K562 (cell line): ENCODE data around the gene TECPR2. TPM values are rescaled to one million over a fixed set of nuclear protein-coding genes. Genes with fewer than 3 reads are reported as not detected.

Source experiments
- CBX5 ChIP-seq: IDR thresholded peaks from 2 replicates; pipeline ENCODE4 v1.6.1; 2014; ENCODE audit warnings: low read depth, borderline replicate concordance
- EGR1 ChIP-seq: fragments of 450-650 bp; conservative IDR thresholded peaks from 2 replicates; pipeline ENCODE4 v1.6.1; 2017; ENCODE audit warnings: mild to moderate bottlenecking
- GATA2 ChIP-seq: sonication (generic); formaldehyde crosslinking; IDR thresholded peaks from 2 replicates; pipeline ENCODE4 v1.4.0; 2020; ENCODE audit warnings: mild to moderate bottlenecking, missing genetic modification reagents
- HCFC1 ChIP-seq: IDR thresholded peaks from 2 replicates; pipeline ENCODE4 v1.6.1; 2012; ENCODE audit warnings: low read depth, low read length, improper control_type of control experiment
- HMG20B ChIP-seq: fragments of 250-450 bp; sonication (Bioruptor Pico); IDR thresholded peaks from 2 replicates; pipeline ENCODE4 v1.5.0; 2021; ENCODE audit warnings: mild to moderate bottlenecking
- KDM5B ChIP-seq: fragments of 200-600 bp; sonication (generic); IDR thresholded peaks from 2 replicates; pipeline ENCODE4 v1.6.1; 2012; ENCODE audit warnings: low read depth, mild to moderate bottlenecking, moderate library complexity, low read length, control low read depth, inconsistent platforms; ENCODE audit not compliant: insufficient replicate concordance
- KLF13 ChIP-seq: fragments of 450-650 bp; IDR thresholded peaks from 2 replicates; pipeline ENCODE4 v1.6.1; 2016; ENCODE audit warnings: missing genetic modification characterization, low read depth, mild to moderate bottlenecking, missing compliant biosample characterization, moderate library complexity, borderline replicate concordance
- MCM3 ChIP-seq: fragments of 450-650 bp; IDR thresholded peaks from 2 replicates; pipeline ENCODE4 v1.6.1; 2016
- NFE2 ChIP-seq: IDR thresholded peaks from 2 replicates; pipeline ENCODE4 v1.6.1; 2014; ENCODE audit warnings: antibody characterized with exemption, low read depth
- NR3C1 ChIP-seq: sonication (generic); formaldehyde crosslinking; IDR thresholded peaks from 2 replicates; pipeline ENCODE4 v1.8.1; 2022; ENCODE audit warnings: missing genetic modification reagents
- POLR2A ChIP-seq: fragments of 450-650 bp; conservative IDR thresholded peaks from 2 replicates; pipeline ENCODE4 v1.6.1; 2016
- RBFOX2 ChIP-seq: fragments of 200-400 bp; formaldehyde crosslinking; IDR thresholded peaks from 2 replicates; pipeline ENCODE4 v1.6.1; 2017; ENCODE audit warnings: low read depth, mild to moderate bottlenecking, low read length, moderate library complexity
- RBM17 ChIP-seq: fragments of 200-400 bp; formaldehyde crosslinking; IDR thresholded peaks from 2 replicates; pipeline ENCODE4 v1.6.1; 2017; ENCODE audit warnings: low read depth, mild to moderate bottlenecking, low read length, borderline replicate concordance
- STAG1 ChIP-seq: sonication (generic); formaldehyde crosslinking; IDR thresholded peaks from 2 replicates; pipeline ENCODE4 v1.5.0; 2020; ENCODE audit warnings: missing genetic modification reagents, borderline replicate concordance
- TAF9B ChIP-seq: fragments of 450-650 bp; IDR thresholded peaks from 2 replicates; pipeline ENCODE4 v1.6.1; 2018; ENCODE audit warnings: mild to moderate bottlenecking; ENCODE audit not compliant: partially characterized antibody
- U2AF1 ChIP-seq: fragments of 200-400 bp; formaldehyde crosslinking; optimal IDR thresholded peaks from 2 replicates; pipeline ENCODE3; 2017; ENCODE audit warnings: mild to moderate bottlenecking, low read depth, low read length, moderate library complexity
- UBTF ChIP-seq, 2 experiments: IDR thresholded peaks; 2 replicates each; pipeline ENCODE4 v1.6.1; 2012; ENCODE audit warnings: improper control_type of control experiment in 2 of 2, low read depth in 2 of 2, low read length in 2 of 2, borderline replicate concordance in 1 of 2
- ZNF134 ChIP-seq: fragments of 250-450 bp; sonication (Bioruptor Pico); conservative IDR thresholded peaks from 2 replicates; pipeline ENCODE4 v1.4.0; 2020
- ZNF41 ChIP-seq: fragments of 250-450 bp; sonication (Bioruptor Pico); conservative IDR thresholded peaks from 2 replicates; pipeline ENCODE4 v1.4.0; 2020; ENCODE audit warnings: mild to moderate bottlenecking
- ZNF79 ChIP-seq: fragments of 250-450 bp; sonication (Bioruptor Pico); IDR thresholded peaks from 2 replicates; pipeline ENCODE4 v1.4.0; 2020; ENCODE audit warnings: low read depth, mild to moderate bottlenecking, moderate library complexity
- polyA plus RNA-seq, 8 experiments: library from polyadenylated mRNA; depleted of rRNA in 4 of 8; stranded (reverse) in 5 of 8; unstranded in 3 of 8; fragments of >200 nt; fragmentation: Nextera tagmentation in 2 of 8; fragmentation: Illumina TruSeq in 1 of 8; extraction: Ambion mirVana in 2 of 8; extraction: Trizol in 1 of 8; gene quantifications; 2 replicates each; pipeline versions ENCODE4 v1.2.1 to v1.2.3, GENCODE V29; 2011 to 2014; ENCODE audit warnings: inconsistent platforms in 1 of 8, missing spikeins in 1 of 8
- total RNA-seq, 7 experiments: library from RNA; depleted of rRNA in 6 of 7; stranded (reverse); fragments of >200 nt in 6 of 7; fragmentation: Illumina TruSeq in 2 of 7; extraction: Trizol in 2 of 7; gene quantifications; 2 replicates each; pipeline versions ENCODE4 v1.2.1 to v1.2.3, GENCODE V29; 2011 to 2021; ENCODE audit warnings: low replicate concordance in 1 of 7
- TF ChIP-seq, protein P1 (sequence below): fragments of 250-450 bp; sonication (Bioruptor Pico); IDR thresholded peaks from 2 replicates; pipeline ENCODE4 v1.8.0; 2022; ENCODE audit warnings: moderate library complexity, mild to moderate bottlenecking, inconsistent platforms
- TF ChIP-seq, protein P2 (sequence below): fragments of 200-800 bp; sonication (Bioruptor generic); IDR thresholded peaks from 2 replicates; pipeline ENCODE4 v1.6.1; 2017; ENCODE audit warnings: missing genetic modification characterization, missing compliant biosample characterization
- TF ChIP-seq, protein P3 (sequence below): fragments of 250-450 bp; sonication (Bioruptor Pico); IDR thresholded peaks from 2 replicates; pipeline ENCODE4 v1.5.0; 2021

Gene TECPR2
- total and polyA plus RNA-seq, 9 of the 15 experiments (the other 6 are each of a cell fraction or from before 2014, with no cell fraction given), result 0.04 to 3.0 (median 0.83) TPM

GRCh38 chr14:102524451-102525218 lies 161.9 kb downstream of the TECPR2 start (continued):
- TF ChIP-seq, protein P1, sequence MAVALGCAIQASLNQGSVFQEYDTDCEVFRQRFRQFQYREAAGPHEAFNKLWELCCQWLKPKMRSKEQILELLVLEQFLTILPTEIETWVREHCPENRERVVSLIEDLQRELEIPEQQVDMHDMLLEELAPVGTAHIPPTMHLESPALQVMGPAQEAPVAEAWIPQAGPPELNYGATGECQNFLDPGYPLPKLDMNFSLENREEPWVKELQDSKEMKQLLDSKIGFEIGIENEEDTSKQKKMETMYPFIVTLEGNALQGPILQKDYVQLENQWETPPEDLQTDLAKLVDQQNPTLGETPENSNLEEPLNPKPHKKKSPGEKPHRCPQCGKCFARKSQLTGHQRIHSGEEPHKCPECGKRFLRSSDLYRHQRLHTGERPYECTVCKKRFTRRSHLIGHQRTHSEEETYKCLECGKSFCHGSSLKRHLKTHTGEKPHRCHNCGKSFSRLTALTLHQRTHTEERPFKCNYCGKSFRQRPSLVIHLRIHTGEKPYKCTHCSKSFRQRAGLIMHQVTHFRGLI (CRISPR knock-in tag), result no peak
- TF ChIP-seq ZNF79 (CRISPR knock-in tag) (no peak), ZNF134 (CRISPR knock-in tag) (no peak), KLF13 (tag) (no peak), NFE2 (0 out of 2 replicates have a peak, but pooled peaks have one; percentile 6), EGR1 (0 out of 2 replicates have a peak, but pooled peaks have one; percentile 8), HMG20B (no peak), RBM17 (no peak), HCFC1 (no peak), CBX5 (no peak), GATA2 (CRISPR knock-in tag) (no peak), TAF9B (peak; percentile 45), KDM5B (peak; percentile 79), POLR2A (peak; percentile 84), U2AF1 (no peak), UBTF (IDR thresholded peaks at IDR 0.05; ENCODE audit: borderline replicate concordance in 1 of 2, low read depth in 2 of 2, low read length in 2 of 2) (peak in 1 of 2 experiments; percentile 40; a peak in 1 of 4 replicates), MCM3 (no peak), RBFOX2 (peak; percentile 90), ZNF41 (no peak), STAG1 (CRISPR knock-in tag) (peak; percentile 66; the same call in 1 of the 2 replicates), NR3C1 (CRISPR knock-in tag) (no peak)
- TF ChIP-seq, protein P2, sequence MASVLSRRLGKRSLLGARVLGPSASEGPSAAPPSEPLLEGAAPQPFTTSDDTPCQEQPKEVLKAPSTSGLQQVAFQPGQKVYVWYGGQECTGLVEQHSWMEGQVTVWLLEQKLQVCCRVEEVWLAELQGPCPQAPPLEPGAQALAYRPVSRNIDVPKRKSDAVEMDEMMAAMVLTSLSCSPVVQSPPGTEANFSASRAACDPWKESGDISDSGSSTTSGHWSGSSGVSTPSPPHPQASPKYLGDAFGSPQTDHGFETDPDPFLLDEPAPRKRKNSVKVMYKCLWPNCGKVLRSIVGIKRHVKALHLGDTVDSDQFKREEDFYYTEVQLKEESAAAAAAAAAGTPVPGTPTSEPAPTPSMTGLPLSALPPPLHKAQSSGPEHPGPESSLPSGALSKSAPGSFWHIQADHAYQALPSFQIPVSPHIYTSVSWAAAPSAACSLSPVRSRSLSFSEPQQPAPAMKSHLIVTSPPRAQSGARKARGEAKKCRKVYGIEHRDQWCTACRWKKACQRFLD, result no peak
- TF ChIP-seq, protein P3, sequence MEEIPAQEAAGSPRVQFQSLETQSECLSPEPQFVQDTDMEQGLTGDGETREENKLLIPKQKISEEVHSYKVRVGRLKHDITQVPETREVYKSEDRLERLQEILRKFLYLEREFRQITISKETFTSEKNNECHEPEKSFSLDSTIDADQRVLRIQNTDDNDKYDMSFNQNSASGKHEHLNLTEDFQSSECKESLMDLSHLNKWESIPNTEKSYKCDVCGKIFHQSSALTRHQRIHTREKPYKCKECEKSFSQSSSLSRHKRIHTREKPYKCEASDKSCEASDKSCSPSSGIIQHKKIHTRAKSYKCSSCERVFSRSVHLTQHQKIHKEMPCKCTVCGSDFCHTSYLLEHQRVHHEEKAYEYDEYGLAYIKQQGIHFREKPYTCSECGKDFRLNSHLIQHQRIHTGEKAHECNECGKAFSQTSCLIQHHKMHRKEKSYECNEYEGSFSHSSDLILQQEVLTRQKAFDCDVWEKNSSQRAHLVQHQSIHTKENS (CRISPR knock-in tag), result no peak
